Stimulated activated CD4-positive, alpha-beta T cell treated with anti-CD3 and anti-CD28 coated beads, Interleukin-1b, Interleukin-23, amount 100 ng/mL, for 1 hour (primary cell): ENCODE data around the gene SLC41A3.
"Not testable (repeated sequence)": the region's sequence is repeated elsewhere in the genome, so short reads cannot be mapped to it uniquely, and the experiment has no call there.

Experiments used
- DNase-seq, 2 donors: peaks; one replicate each; pipeline ENCODE4 v3.0.0-alpha.2; 2020; ENCODE audit warnings: low read depth in 2 of 2

Gene SLC41A3

GRCh38 chr3:126106336-126107202 lies 22.6 kb upstream of the SLC41A3 start:
- no peak for DNase-seq

- DNase-seq, result no peak
Measured at GRCh38 chr3:126105691-126106187, 21.8 kb upstream of the SLC41A3 start.

GRCh38 chr3:126104742-126105605 lies 21.1 kb upstream of the SLC41A3 start:
- no peak for DNase-seq

- no peak for DNase-seq
Measured at GRCh38 chr3:126104028-126104635, 20.2 kb upstream of the SLC41A3 start.

- no peak for DNase-seq
Measured at GRCh38 chr3:126103121-126104027, 19.4 kb upstream of the SLC41A3 start.

- no peak for DNase-seq
Measured at GRCh38 chr3:126102530-126102951, 18.6 kb upstream of the SLC41A3 start.

- DNase-seq, result no peak
Measured at GRCh38 chr3:126102011-126102410, 18.1 kb upstream of the SLC41A3 start.

GRCh38 chr3:126101521-126101982 lies 17.6 kb upstream of the SLC41A3 start:
- DNase-seq, result no peak

GRCh38 chr3:126100634-126101301 lies 16.8 kb upstream of the SLC41A3 start:
- no peak for DNase-seq

GRCh38 chr3:126100269-126100633 lies 16.3 kb upstream of the SLC41A3 start:
- DNase-seq, result no peak

GRCh38 chr3:126098391-126098858 lies 14.5 kb upstream of the SLC41A3 start:
- DNase-seq, result no peak

GRCh38 chr3:126097801-126098200 lies 13.9 kb upstream of the SLC41A3 start:
- no peak for DNase-seq

GRCh38 chr3:126096274-126096673 lies 12.3 kb upstream of the SLC41A3 start:
- DNase-seq, result not testable (repeated sequence)

GRCh38 chr3:126092128-126092527 lies 8.2 kb upstream of the SLC41A3 start:
- DNase-seq, result not testable (repeated sequence)

- no peak for DNase-seq
Measured at GRCh38 chr3:126087552-126088175, 3.7 kb upstream of the SLC41A3 start.

GRCh38 chr3:126085841-126086240 lies 1.9 kb upstream of the SLC41A3 start:
- DNase-seq, result no peak

GRCh38 chr3:126085276-126085675 lies 1.4 kb upstream of the SLC41A3 start:
- DNase-seq, result no peak

GRCh38 chr3:126084768-126085180 lies 850 bp upstream of the SLC41A3 start:
- no peak for DNase-seq

GRCh38 chr3:126083511-126083912 lies 412 bp downstream of the SLC41A3 start:
- DNase-seq, result no peak

- DNase-seq, result no peak
Measured at GRCh38 chr3:126083138-126083445, 832 bp downstream of the SLC41A3 start.
